C4-2B (cell line): ENCODE measurements around the gene TPCN1.

ENCODE experiments used
- ZFX ChIP-seq: fragments of 450-650 bp; IDR thresholded peaks from 2 replicates; pipeline ENCODE4 v1.6.1; 2017
- TF ChIP-seq, protein P1 (sequence below): fragments of 450-650 bp; conservative IDR thresholded peaks from 2 replicates; pipeline ENCODE4 v1.5.1; 2017; ENCODE audit warnings: mild to moderate bottlenecking

DNA sequence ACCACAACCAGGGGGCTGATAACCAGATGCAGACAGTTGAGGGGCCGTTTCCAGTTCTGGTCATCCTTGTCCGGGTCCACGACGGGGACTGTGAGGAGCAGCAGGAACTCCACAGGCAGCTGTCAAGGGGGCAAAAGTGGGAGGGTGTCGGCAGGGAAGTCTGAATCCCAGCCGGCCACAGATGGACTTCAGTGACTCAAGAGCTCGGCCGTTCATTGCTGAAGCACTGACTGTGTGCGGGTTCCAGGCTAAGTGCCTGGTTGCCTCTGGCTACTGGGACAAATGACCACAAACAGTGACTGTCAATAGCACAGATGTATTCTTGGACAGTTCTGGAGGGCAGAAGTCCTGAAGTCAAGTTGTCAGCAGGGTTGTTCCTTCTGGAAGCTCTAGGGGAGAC lies 94.1 kb downstream of the TPCN1 start:
- TF ChIP-seq, protein P1, sequence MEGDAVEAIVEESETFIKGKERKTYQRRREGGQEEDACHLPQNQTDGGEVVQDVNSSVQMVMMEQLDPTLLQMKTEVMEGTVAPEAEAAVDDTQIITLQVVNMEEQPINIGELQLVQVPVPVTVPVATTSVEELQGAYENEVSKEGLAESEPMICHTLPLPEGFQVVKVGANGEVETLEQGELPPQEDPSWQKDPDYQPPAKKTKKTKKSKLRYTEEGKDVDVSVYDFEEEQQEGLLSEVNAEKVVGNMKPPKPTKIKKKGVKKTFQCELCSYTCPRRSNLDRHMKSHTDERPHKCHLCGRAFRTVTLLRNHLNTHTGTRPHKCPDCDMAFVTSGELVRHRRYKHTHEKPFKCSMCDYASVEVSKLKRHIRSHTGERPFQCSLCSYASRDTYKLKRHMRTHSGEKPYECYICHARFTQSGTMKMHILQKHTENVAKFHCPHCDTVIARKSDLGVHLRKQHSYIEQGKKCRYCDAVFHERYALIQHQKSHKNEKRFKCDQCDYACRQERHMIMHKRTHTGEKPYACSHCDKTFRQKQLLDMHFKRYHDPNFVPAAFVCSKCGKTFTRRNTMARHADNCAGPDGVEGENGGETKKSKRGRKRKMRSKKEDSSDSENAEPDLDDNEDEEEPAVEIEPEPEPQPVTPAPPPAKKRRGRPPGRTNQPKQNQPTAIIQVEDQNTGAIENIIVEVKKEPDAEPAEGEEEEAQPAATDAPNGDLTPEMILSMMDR: no peak
- no peak for TF ChIP-seq ZFX
